ENCODE data around the gene PRKG1. TPM values are rescaled to one million over a fixed set of nuclear protein-coding genes. Genes with fewer than 3 reads are reported as not detected.
A peak's percentile ranks its signal among the peaks of the same experiment; 100 is the strongest.

PRKG1 gene
- total RNA-seq, 1 experiment from 2014 or later, result 7.4 TPM

- no peaks in the 10 kb centered on the region for H3K36me3 ChIP-seq (ENCODE audit: low read depth, low read length)
- H3K27ac ChIP-seq (ENCODE audit: low read length), result no peak overlapping the region
- no TSS peak for BruUV-seq (replicated peaks)
- no peaks in the 10 kb centered on the region for H3K9me3 ChIP-seq (ENCODE audit: low read length)
- no peaks in the 10 kb centered on the region for H3K9me2 ChIP-seq (replicated peaks; ENCODE audit: low read length)
- no peaks in the 10 kb centered on the region for H3K4me1 ChIP-seq (ENCODE audit: insufficient read depth, low read length)
- no peak overlapping the region for H3K4me3 ChIP-seq (ENCODE audit: low read length)
- no peaks in the 10 kb centered on the region for H4K20me1 ChIP-seq (ENCODE audit: low read length)
- intact Hi-C loops (cut with micrococcal nuclease), result no loop called here
- H2AFZ ChIP-seq (ENCODE audit: low read length), result no peak overlapping the region
- no peak overlapping the region for H3K9ac ChIP-seq (ENCODE audit: low read length)
- ChIA-PET CTCF (no interaction called here), POLR2A (ENCODE audit: unreplicated experiment) (no interaction called here)
- TF ChIP-seq EZH2phosphoT487 (IDR thresholded peaks at IDR 0.05; ENCODE audit: borderline replicate concordance, low read length) (no peak), EZH2 (IDR thresholded peaks at IDR 0.05; ENCODE audit: low read length, unreplicated experiment) (no peak), CTCF (conservative IDR thresholded peaks at IDR 0.05; ENCODE audit: low read depth, low read length) (no peak)
- H3K4me2 ChIP-seq (ENCODE audit: low read length), result no peak overlapping the region
- DNase-seq, result no peak
- H3K79me2 ChIP-seq (ENCODE audit: low read length), result no peaks in the 10 kb centered on the region
- no peaks in the 10 kb centered on the region for H3K27me3 ChIP-seq (ENCODE audit: low read length)
- ATAC-seq, result peak; percentile 13; the same call in 1 of the 2 replicates
- H3F3A ChIP-seq (ENCODE audit: low read length, unreplicated experiment), result no peaks in the 10 kb centered on the region
Observed at GRCh38 chr10:52128056-52128683, 1053.9 kb downstream of the PRKG1 start.

- BruUV-seq (replicated peaks), result no TSS peak
- Histone ChIP-seq H3K27ac (ENCODE audit: low read length) (no peak overlapping the region), H3K36me3 (ENCODE audit: low read depth, low read length) (no peaks in the 10 kb centered on the region), H3K4me2 (ENCODE audit: low read length) (no peak overlapping the region), H3K9me2 (replicated peaks; ENCODE audit: low read length) (no peaks in the 10 kb centered on the region), H3K9me3 (ENCODE audit: low read length) (no peaks in the 10 kb centered on the region), H3K4me3 (ENCODE audit: low read length) (no peak overlapping the region), H3K9ac (ENCODE audit: low read length) (no peak overlapping the region), H3F3A (ENCODE audit: low read length, unreplicated experiment) (no peaks in the 10 kb centered on the region), H4K20me1 (ENCODE audit: low read length) (no peaks in the 10 kb centered on the region), H3K79me2 (ENCODE audit: low read length) (no peaks in the 10 kb centered on the region), H2AFZ (ENCODE audit: low read length) (no peak overlapping the region), H3K4me1 (ENCODE audit: insufficient read depth, low read length) (no peaks in the 10 kb centered on the region), H3K27me3 (ENCODE audit: low read length) (0 out of 2 replicates have a peak, but pooled peaks cover 4% of the 10 kb centered on the region)
- ATAC-seq (no peak), DNase-seq (no peak)
- TF ChIP-seq EZH2 (IDR thresholded peaks at IDR 0.05; ENCODE audit: low read length, unreplicated experiment) (no peak), EZH2phosphoT487 (IDR thresholded peaks at IDR 0.05; ENCODE audit: borderline replicate concordance, low read length) (no peak), CTCF (conservative IDR thresholded peaks at IDR 0.05; ENCODE audit: low read depth, low read length) (no peak)
- ChIA-PET CTCF (no interaction called here), POLR2A (ENCODE audit: unreplicated experiment) (no interaction called here)
- intact Hi-C loops (cut with micrococcal nuclease), result no loop called here
Observed at GRCh38 chr10:52129410-52130178, 1055.3 kb downstream of the PRKG1 start.

- no peaks in the 10 kb centered on the region for H4K20me1 ChIP-seq (ENCODE audit: low read length)
- no peak overlapping the region for H3K9ac ChIP-seq (ENCODE audit: low read length)
- TF ChIP-seq EZH2phosphoT487 (IDR thresholded peaks at IDR 0.05; ENCODE audit: borderline replicate concordance, low read length) (no peak), EZH2 (IDR thresholded peaks at IDR 0.05; ENCODE audit: low read length, unreplicated experiment) (no peak), CTCF (conservative IDR thresholded peaks at IDR 0.05; ENCODE audit: low read depth, low read length) (no peak)
- H3K9me2 ChIP-seq (replicated peaks; ENCODE audit: low read length), result no peaks in the 10 kb centered on the region
- ATAC-seq (peak; percentile 73), DNase-seq (peak; percentile 37)
- peaks cover 43% of the 10 kb centered on the region for H3K27me3 ChIP-seq (ENCODE audit: low read length)
- intact Hi-C loops (cut with micrococcal nuclease), result no loop called here
- BruUV-seq (replicated peaks), result no TSS peak
- H2AFZ ChIP-seq (ENCODE audit: low read length), result no peak overlapping the region
- no peak overlapping the region for H3K4me2 ChIP-seq (ENCODE audit: low read length)
- H3K4me3 ChIP-seq (ENCODE audit: low read length), result no peak overlapping the region
- ChIA-PET CTCF (no interaction called here), POLR2A (ENCODE audit: unreplicated experiment) (no interaction called here)
- no peaks in the 10 kb centered on the region for H3K36me3 ChIP-seq (ENCODE audit: low read depth, low read length)
- no peak overlapping the region for H3K27ac ChIP-seq (ENCODE audit: low read length)
- H3F3A ChIP-seq (ENCODE audit: low read length, unreplicated experiment), result no peaks in the 10 kb centered on the region
- no peaks in the 10 kb centered on the region for H3K79me2 ChIP-seq (ENCODE audit: low read length)
- H3K9me3 ChIP-seq (ENCODE audit: low read length), result no peaks in the 10 kb centered on the region
- no peaks in the 10 kb centered on the region for H3K4me1 ChIP-seq (ENCODE audit: insufficient read depth, low read length)
Observed at GRCh38 chr10:52135101-52135500, 1060.8 kb downstream of the PRKG1 start.
